Stimulated activated CD4-positive, alpha-beta T cell treated with anti-CD3 and anti-CD28 coated beads, Interleukin-15, amount 100 ng/mL, for 1 hour (primary cell): ENCODE measurements around the gene ZNRF3.

Experiments
- DNase-seq, 2 donors: peaks; one replicate each; pipeline ENCODE4 v3.0.0-alpha.2; 2020; ENCODE audit warnings: low read depth in 1 of 2, low spot score in 1 of 2

The ZNRF3 gene

GRCh38 chr22:28950617-28951411 lies 67.4 kb downstream of the ZNRF3 start:
- DNase-seq = no peak

GRCh38 chr22:28951530-28951929 lies 68.2 kb downstream of the ZNRF3 start:
- DNase-seq = no peak

- no peak for DNase-seq
Measured at GRCh38 chr22:28951969-28952521, 68.7 kb downstream of the ZNRF3 start.

GRCh38 chr22:28952857-28953256 lies 69.5 kb downstream of the ZNRF3 start:
- no peak for DNase-seq

- no peak for DNase-seq
Measured at GRCh38 chr22:28953403-28953802, 70.0 kb downstream of the ZNRF3 start.

- DNase-seq = no peak
Measured at GRCh38 chr22:28953976-28954880, 70.9 kb downstream of the ZNRF3 start.

GRCh38 chr22:28955817-28956216 lies 72.4 kb downstream of the ZNRF3 start:
- DNase-seq = peak; percentile 11 to 13

GRCh38 chr22:28956506-28956905 lies 73.1 kb downstream of the ZNRF3 start:
- DNase-seq = no peak

GRCh38 chr22:28958611-28959010 lies 75.2 kb downstream of the ZNRF3 start:
- DNase-seq = no peak

- DNase-seq = no peak
Measured at GRCh38 chr22:28962042-28962554, 78.7 kb downstream of the ZNRF3 start.

GRCh38 chr22:28963362-28963761 lies 80.0 kb downstream of the ZNRF3 start:
- DNase-seq = no peak

- DNase-seq = no peak
Measured at GRCh38 chr22:28967163-28967665, 83.8 kb downstream of the ZNRF3 start.

- DNase-seq = no peak
Measured at GRCh38 chr22:28967969-28968368, 84.6 kb downstream of the ZNRF3 start.

- DNase-seq = no peak
Measured at GRCh38 chr22:28969401-28970168, 86.2 kb downstream of the ZNRF3 start.

GRCh38 chr22:28973352-28973751 lies 90.0 kb downstream of the ZNRF3 start:
- no peak for DNase-seq

- DNase-seq = no peak
Measured at GRCh38 chr22:28977060-28977459, 93.7 kb downstream of the ZNRF3 start.

GRCh38 chr22:28977481-28977971 lies 94.2 kb downstream of the ZNRF3 start:
- no peak for DNase-seq

- no peak for DNase-seq
Measured at GRCh38 chr22:28978158-28978557, 94.8 kb downstream of the ZNRF3 start.

GRCh38 chr22:28978863-28979796 lies 95.8 kb downstream of the ZNRF3 start:
- no peak for DNase-seq
